GM21529 (cell line): ENCODE results near the gene HTR3B.
"Not testable (repeated sequence)": the region's sequence is repeated elsewhere in the genome, so short reads cannot be mapped to it uniquely, and the experiment has no call there.

ENCODE experiments used
- ATAC-seq: cut with Tn5 transposase; IDR thresholded peaks from one replicate; pipeline ENCODE4 v1.9.1; 2021; ENCODE audit not compliant: unreplicated experiment

HTR3B gene

DNA sequence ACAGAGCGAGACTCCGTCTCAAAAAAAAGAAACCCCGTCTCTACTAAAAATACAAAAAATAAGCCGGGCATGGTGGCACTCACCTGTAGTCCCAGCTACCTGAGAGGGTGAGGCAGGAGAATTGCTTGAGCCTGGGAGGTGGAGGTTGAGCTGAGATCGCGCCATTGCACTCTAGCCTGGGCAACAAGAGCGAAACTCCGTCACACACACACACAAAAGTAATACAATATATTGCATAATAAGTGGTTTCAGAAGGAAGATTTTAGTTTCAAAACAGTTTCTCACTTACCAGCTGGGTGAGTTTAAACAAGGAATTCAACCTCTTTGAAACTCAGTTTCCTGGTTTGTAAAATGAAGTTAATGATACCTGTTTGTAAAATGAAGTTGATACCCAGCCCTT, 37.7 kb downstream of the HTR3B start:
- ATAC-seq = no peak

DNA sequence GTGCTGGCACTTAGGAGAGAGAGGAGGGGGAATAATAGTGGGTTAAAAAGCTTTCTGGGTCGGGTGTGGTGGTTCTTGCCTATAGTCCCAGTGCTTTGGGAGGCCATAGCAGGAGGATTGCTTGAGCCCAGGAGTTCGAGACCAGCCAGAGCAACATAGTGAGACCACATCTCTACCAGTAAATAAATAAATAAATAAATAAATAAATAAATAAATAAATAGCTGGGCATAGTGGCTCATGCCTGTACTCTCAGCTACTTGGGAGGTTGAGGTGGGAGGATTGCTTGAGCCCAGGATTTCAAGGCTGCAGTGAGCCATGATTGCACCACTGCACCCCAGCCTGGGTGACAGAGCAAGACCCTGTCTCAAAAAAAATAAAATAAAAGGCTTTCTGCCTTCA, 41.6 kb downstream of the HTR3B start:
- not testable (repeated sequence) for ATAC-seq

DNA sequence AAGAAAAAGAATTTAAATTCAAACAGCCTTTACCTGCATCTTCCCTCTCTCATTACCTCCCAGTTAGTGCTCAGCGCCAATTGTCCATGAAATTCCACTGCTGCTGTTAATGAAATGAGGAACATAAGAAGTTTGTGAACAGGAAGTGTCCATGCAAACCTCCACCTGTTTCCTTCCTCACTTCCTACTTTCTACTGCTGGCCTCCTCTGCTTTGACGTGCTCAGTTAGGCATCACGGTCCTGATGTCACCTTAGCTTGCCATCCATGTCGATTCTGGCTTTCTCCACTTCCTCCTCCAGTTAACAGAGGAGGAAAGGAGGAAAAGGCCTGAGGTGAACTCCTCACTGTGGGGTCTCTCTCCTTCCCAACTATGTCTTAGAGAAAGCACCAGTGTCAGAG, 43.4 kb downstream of the HTR3B start:
- no peak for ATAC-seq

DNA sequence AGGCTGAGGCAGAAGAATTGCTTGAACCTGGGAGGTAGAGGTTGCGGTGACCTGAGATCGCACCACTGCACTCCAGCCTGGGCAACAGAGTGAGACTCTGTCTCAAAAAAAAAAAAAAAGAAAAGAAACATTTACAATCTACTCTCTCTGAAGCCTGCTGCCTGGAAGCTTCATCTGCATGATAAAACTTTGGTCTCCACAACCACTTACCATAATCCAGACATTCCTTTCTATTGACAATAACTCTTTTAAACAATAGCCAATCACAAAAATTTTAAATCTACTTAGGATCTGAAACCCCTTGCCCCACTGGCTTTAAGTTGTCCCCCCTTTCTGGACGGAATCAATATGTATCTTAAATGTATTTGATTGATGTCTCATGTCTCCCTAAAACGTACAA, 45.3 kb downstream of the HTR3B start:
- no peak for ATAC-seq

DNA sequence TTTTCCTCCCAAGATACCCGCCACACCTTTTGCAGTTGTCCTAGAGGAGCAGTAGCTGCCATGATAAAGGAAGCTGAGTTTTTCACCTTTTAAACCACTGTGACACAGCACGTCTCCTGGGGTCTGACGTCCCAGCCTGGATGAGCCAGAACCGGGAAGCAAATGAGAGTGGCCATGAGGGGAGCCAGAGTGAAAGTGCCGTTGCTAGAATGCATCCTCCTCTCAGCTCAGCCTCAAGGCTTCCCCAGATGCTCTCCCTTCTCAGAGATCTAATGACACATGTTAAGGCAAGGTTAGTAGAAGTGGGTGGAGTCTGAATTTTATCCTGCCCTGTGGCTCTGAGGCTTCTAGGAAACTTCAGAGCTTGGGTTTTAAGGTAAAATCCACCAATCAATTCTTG, 46.9 kb downstream of the HTR3B start:
- no peak for ATAC-seq

DNA sequence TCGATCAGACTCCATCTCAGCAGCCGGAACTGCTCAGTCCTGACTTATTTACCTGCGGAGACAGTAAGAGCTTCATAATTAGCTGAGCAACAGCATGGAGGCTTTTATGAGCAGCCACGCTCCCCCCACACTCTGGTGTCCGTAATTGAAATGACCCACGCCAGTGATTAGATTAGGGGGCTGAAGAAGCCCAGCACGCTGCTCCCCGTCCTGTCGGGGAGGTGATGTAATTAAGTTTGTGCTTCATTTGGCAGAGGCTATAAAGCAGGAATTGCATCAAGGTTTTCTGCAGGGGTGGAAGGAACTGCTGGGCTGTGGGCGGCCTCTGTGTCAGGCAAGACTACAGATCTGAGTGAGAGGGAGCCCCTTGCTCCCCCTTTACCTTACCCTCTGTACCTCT, 47.5 kb downstream of the HTR3B start:
- ATAC-seq = no peak

DNA sequence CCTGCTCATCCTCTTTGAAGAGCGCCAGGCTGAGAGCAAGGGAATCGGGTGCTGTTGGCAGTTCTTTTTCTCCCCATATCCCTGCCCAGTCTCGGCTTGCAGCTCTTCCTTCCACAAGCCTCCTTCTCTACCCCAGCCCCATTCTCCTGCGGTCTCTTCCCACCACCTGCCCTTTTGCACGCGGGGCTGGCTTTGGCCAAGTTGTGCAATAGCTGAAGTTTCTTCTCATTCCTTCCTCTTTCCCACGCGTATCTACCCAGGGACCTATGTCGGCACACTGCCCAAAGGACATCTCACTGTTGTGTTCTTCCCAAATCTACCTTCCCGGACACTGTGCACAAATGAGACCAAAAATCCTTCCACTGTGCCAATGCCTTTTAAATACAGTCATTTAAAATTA, 48.0 kb downstream of the HTR3B start:
- ATAC-seq = no peak

DNA sequence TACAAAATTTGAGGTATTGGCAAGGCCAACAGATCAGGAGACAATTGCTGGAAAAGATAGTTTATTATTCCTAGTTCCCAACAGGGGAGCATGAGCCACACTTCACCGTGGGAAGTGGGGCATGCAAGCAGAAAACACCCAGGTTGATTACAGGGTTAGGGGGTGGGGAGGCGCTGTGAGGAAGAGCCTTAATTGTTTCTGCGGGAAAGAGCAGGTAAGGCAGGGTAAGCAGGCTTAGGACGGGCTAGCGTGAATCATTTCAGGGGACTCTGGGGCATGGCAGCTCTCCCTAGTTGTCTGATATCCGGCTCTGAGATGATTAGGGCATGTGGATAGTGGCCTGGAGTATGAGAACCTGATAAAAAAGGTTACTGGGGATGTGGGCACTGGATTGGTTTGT, 49.6 kb downstream of the HTR3B start:
- no peak for ATAC-seq

DNA sequence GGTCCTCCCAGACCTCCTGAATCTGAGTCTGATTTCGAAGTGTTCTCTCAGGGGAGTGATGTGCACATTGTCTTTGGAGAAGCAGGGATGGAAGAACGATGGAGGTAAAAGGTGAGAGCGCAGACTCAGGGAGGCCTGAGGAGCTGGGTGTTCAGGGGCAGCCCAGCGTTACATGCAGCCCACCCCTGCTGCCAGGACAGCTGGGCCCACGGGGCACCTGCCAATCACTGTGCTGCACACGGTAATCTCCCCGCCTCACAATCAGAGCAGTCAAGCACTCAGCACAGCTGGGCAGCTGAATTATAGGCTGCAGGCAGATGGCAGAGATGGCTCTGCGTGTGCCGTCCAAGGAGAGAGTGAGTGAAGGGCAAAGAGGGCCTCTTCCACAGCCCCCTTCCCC, 52.4 kb downstream of the HTR3B start:
- no peak for ATAC-seq

DNA sequence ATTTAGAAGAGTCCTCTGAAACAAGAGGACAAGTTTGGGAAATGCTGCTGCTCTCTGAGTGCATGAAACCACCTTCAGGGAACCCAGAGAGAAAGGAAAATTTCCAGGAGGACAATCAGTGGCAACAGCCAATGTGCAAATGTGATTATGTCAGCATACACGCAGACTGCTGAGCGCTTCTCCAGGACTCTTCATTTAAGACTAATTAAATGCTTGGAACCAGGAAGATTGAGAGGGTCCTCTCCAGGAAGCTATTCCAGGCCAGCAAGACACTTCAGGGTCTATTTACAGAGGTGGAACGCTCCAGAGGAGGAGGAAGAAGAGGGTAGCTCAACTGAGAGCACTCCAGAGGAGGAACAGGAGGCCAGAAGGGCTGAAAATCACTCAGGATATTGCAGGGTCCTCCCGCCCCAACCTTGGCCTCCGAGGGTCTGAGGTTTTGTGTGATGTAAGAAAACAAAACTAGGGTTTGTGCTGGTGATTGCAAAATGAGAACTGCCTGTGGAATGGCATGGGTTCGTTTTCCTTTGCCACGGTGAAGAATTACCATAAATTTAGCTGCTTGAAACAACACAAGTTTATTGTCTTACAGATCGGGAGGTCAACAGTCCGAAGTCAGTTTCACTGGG, 56.2 kb downstream of the HTR3B start:
- no peak for ATAC-seq

DNA sequence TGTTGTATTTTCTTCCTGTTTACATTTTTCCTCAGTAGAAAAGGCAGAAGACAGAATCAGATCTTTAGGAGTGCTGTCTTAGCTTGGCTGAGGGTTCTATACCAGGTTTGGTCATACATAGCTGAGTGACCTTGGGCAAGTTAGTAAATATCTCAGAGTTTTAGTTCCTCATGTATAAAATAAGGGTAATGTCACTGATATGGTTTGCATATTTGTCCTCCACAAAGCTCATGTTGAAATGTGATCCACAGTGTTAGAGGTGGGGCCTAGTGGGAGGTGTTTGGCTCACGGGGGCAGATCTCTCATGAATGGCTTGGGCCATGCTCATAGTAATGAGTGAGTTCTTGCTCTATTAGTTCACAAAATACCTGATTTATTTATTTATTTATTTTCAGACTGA, 62.8 kb downstream of the HTR3B start:
- ATAC-seq = no peak

DNA sequence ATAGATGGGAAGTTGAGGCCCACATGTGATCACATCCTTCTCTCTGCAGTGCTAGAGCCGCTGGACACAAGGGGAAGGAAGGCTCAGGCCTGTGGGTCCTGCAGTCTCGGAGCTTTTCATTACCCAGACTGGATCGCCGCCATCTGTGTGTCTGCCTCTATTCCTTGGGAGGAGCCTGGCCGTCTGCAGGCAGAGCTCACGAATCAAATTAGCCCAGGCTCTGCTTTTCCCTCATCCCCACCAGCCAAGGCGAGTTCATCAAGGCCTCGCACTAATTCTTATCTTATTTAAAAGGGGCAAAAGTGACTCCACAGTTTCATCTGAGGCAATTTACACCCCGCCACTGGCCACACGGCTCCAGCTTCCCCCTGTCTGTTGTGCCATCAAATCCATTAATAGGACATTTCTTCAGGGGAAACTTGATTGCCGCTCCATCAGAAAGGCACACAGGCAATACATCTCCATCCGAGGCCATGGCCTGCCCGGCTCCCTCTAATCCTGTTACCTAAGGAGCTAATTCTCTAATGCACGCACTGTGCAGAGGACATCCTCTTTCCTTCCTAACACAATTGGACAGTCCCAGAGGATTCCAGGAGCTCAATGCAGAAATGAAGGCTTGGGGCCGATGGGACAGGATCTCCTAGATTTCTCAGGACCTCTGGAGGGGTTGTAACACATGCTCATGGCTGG, 67.1 kb downstream of the HTR3B start:
- ATAC-seq = no peak

DNA sequence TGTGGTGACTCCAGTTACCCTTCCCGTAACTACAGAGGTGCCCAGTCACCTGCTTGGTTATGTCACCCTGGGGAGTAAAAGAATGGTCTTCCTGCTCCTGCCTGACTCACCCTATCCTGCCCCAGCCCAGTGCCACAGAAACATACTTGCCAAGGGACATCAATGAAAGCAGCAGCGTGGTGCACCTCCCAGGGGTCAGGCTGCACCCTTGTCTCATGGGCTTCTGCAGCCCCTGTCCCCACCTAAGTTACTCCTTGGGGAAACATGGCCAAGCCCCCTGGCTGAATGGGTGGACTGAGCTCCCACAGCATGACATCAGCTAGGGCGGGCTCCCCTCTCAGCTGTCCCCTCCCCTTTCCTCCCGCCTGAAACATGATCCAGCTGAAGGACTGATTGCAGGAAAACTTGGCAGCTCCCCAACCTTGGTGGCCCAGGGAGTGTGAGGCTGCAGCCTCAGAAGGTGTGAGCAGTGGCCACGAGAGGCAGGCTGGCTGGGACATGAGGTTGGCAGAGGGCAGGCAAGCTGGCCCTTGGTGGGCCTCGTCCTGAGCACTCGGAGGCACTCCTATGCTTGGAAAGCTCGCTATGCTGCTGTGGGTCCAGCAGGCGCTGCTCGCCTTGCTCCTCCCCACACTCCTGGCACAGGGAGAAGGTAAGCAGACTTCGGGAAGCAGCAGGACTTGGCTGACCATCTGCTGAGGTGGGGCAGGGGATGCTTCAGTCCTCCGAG, 70.3 kb downstream of the HTR3B start, which contains the start of gene HTR3A:
Gene HTR3A (plus strand): TSS at position 368 of the 730 bp plus-strand sequence. CDS start 218 bp downstream, at position 586.
- no peak for ATAC-seq

DNA sequence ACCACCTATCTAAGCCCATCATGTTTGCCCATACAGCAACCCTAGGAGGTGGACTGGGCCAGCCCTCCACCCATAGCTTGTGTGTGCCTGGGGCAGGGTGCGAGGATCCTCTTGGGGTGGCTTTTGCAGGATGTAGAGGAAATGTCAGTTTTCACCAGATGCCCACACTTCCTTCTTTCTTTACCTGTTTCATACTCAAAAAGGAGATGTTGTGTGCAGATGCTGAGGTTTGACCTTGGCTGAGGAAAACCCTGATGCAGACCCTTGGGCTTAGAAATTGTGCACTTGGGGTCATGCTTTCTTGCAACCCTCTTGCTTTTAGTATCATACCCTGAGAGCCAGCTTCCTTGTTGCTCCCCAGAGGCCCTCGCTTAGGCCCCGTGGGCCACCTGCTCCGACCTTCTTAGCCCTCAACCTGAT, 72.5 kb downstream of the HTR3B start:
- no peak for ATAC-seq

DNA sequence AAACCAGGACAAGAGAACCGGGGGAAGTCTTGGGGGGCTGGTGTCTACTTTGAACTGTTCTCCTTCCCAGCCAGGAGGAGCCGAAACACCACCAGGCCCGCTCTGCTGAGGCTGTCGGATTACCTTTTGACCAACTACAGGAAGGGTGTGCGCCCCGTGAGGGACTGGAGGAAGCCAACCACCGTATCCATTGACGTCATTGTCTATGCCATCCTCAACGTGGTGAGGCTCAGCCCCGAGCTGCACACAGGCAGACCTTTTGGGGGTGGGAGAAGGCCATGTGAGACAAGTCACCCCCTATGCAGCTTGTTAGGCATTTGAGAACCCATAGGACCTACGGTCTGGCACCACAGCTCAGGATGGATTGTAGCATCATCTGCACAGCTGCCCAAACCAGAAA, 73.1 kb downstream of the HTR3B start:
- no peak for ATAC-seq

DNA sequence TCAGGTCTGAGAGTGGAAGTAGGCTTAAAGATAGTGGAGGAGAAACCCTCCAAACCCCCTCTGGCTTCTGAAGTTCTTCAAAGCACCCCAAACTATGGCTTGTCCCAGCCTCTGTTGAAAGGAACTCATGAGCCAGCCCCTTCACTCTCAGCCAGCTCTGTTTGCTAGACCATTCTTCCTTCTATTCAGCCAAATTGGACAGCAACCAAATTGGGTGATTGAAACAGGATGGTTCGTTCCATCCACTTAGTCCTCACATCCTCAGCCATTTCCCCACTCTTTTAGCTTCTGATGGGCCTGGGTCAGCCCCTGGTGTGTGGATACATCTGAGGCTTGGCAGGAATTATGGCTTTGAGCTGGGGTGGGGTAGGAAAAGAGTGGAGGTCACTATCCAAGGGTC, 74.8 kb downstream of the HTR3B start:
- ATAC-seq = no peak

DNA sequence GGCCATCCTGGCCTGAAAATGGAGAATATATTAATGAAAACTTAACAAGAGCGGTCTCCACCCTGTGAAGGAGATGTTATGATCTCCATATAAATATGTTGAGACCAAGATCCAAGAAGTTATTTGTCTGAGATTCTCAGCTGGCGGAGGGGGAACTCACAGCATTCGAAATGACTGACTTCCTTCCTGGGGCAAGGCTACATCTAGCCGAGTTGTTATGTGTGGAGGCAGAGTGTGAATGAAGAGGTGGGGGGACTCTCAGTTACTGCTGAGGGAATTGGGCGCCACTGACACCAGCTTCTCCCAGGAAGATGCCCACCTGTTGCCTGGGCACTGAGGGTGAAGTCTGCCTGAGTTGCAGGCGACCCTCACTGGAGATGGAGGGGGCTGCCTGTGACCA, 76.2 kb downstream of the HTR3B start:
- ATAC-seq = no peak

DNA sequence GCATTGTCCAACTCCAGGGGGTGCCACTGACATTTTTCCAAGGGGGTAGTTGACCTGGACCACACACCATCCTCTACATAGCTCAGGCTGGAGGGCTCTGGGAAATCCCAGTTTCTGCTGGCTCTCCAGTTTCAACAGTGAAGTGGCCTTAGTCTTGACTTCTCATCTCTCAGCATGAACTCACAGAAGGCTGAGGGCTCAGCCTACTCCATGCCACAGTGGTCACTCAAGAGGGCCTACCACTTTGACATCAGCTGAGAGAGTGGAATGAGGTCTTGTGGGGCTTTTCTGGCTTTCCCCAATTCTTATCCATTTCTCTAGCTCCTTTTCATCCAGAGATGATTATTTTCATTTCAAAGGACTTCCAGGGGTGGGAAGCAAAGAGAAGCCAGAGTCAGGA, 77.7 kb downstream of the HTR3B start:
- no peak for ATAC-seq

DNA sequence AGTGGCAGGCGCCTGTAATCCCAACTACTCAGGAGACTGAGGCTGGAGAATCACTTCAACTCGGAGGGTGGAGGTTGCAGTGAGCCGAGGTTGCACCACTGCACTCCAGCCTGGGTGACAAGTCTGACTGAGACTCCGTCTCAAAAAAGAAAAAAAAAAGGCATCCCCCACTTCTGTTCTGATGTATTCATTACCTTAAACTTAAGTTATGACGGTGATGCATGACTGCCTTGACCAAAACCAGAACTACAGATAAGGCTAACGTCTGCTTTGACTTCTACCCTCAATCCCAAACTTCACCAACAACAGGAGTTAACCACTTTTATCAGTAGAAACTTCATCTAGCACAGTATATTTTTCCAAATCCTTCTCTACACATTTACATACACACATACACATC, 80.2 kb downstream of the HTR3B start:
- no peak for ATAC-seq

DNA sequence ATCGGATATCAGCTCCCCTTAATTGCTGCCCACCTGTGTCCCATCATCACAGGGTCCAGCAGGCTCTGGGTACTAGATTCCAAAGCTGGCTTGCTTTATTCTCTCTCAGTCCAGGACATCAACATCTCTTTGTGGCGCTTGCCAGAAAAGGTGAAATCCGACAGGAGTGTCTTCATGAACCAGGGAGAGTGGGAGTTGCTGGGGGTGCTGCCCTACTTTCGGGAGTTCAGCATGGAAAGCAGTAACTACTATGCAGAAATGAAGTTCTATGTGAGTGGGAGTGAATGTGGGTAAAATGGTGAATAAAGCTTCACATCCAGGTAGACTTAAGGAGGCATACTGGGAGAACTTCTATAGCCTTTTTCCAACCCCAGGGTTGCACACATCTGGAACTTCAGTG, 81.3 kb downstream of the HTR3B start:
- ATAC-seq = no peak

DNA sequence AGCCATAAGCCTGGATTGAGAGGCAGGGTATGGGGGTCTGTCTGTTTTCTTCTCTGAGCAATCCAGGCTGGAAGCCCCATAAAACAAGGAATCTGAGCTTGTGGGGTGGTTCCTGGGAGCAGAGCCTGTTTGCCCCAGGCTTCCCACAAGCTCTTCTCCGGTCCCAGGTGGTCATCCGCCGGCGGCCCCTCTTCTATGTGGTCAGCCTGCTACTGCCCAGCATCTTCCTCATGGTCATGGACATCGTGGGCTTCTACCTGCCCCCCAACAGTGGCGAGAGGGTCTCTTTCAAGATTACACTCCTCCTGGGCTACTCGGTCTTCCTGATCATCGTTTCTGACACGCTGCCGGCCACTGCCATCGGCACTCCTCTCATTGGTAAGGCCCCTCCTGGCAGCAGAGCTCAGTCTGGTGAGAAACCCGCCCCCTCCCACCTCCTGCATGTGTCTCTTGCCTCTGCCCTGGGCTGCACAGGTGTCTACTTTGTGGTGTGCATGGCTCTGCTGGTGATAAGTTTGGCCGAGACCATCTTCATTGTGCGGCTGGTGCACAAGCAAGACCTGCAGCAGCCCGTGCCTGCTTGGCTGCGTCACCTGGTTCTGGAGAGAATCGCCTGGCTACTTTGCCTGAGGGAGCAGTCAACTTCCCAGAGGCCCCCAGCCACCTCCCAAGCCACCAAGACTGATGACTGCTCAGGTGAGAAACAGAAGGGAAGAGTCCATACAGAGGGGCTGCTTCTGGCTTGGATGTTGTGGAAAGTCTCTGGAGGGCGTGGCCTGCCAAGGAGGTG, 82.0 kb downstream of the HTR3B start:
- ATAC-seq = no peak
